ENCODE data around the gene INHA. TPM values are rescaled to one million over a fixed set of nuclear protein-coding genes. Genes with fewer than 3 reads are reported as not detected.

Gene INHA
- total RNA-seq, 1 experiment from 2014 or later, result not detected

- peaks cover 19 to 68% of the 10 kb centered on the region in 2 experiments for H3K4me1 ChIP-seq (ENCODE audit: control insufficient read depth in 1 of 2, insufficient read depth in 2 of 2, low read length in 2 of 2)
- H3K4me2 ChIP-seq (ENCODE audit: low read length), result peak overlapping the region; percentile 98
- H4K20me1 ChIP-seq (ENCODE audit: insufficient read depth), result peaks cover 6% of the 10 kb centered on the region; the same call in 1 of the 2 replicates
- H3K27ac ChIP-seq (ENCODE audit: low read depth, low read length), result peak overlapping the region; percentile 97
- BruUV-seq (replicated peaks), result no TSS peak
- H3K9me3 ChIP-seq (ENCODE audit: control insufficient read depth in 1 of 2, insufficient read depth in 1 of 2, low read depth in 1 of 2, low read length in 2 of 2), result no peaks in the 10 kb centered on the region
- peaks cover 2 to 28% of the 10 kb centered on the region in 2 experiments; a peak in 3 of 4 replicates for H3K36me3 ChIP-seq (ENCODE audit: control insufficient read depth in 1 of 2, insufficient read depth in 2 of 2, low read length in 2 of 2)
- ChIA-PET CTCF (interaction anchor here (0.7 to 3.0 kb wide), 10 partner anchors 12 to 153 kb away, joined by 3 to 15 read pairs (median 4); partner anchors contain the start of genes GMPPA and STK11IP), RAD21 (ENCODE audit: low non-redundant PET in 1 of 2, low total read pairs in 2 of 2, uncharacterized antibody in 2 of 2, unreplicated experiment in 2 of 2) (interaction anchor here in 1 of 2 experiments (1.5 kb wide), 1 partner anchor 56 kb away, joined by 3 read pairs; the partner anchor contains the start of gene STK11IP), POLR2A (no interaction called here)
- DNase-seq (ENCODE audit: low read depth, low spot score), result peak; percentile 92
- peak overlapping the region; percentile 95 for H3K9ac ChIP-seq (ENCODE audit: low read length)
- TF ChIP-seq YY1 (IDR thresholded peaks at IDR 0.05; ENCODE audit: extremely low read depth, insufficient replicate concordance, low read depth, low read length) (peak; percentile 14), POLR2A (IDR thresholded peaks at IDR 0.05; ENCODE audit: borderline replicate concordance, extremely low read depth, insufficient read depth, insufficient read length) (no peak), POLR2AphosphoS5 (IDR thresholded peaks at IDR 0.05; ENCODE audit: low read depth, low read length) (peak; percentile 60; the same call in 1 of the 2 replicates), RAD21 (IDR thresholded peaks at IDR 0.05; ENCODE audit: low read depth) (no peak), CTCF (IDR thresholded peaks at IDR 0.05 in 2 of 3, conservative IDR thresholded peaks at IDR 0.05 in 1 of 3; ENCODE audit: borderline replicate concordance in 1 of 3, insufficient read depth in 1 of 3, low read depth in 2 of 3, low read length in 2 of 3) (peak in 2 of 3 experiments; percentile 90 to 100; a peak in 4 of 6 replicates)
- ATAC-seq, result peak; percentile 52
- peak overlapping the region; percentile 75 to 99 for H3K4me3 ChIP-seq (replicated peaks in 1 of 2; ENCODE audit: low read depth in 1 of 2, low read length in 2 of 2)
- H3K9me2 ChIP-seq (ENCODE audit: insufficient read depth), result no peaks in the 10 kb centered on the region
- intact Hi-C loops (cut with micrococcal nuclease), result loop anchor here (1.0 to 5.0 kb wide), 5 partner anchors 57 to 479 kb away; partner anchors contain the start of genes IHH and SLC4A3
- peaks cover 49% of the 10 kb centered on the region for H3K79me2 ChIP-seq (ENCODE audit: insufficient read depth, low read length)
- no peak overlapping the region for H2AFZ ChIP-seq (ENCODE audit: low read depth, low read length, poor library complexity, severe bottlenecking)
- H3K27me3 ChIP-seq (ENCODE audit: insufficient read depth, low read length), result no peaks in the 10 kb centered on the region
Observed at GRCh38 chr2:219541611-219542180, 30.4 kb upstream of the INHA start.

Data from HCT116 (cell line).